Stimulated activated CD8-positive, alpha-beta memory T cell treated with anti-CD3 and anti-CD28 coated beads, Interleukin-2, amount 100 ng/mL, for 48 hours (primary cell): Measurements from ENCODE around the gene SNTB2.

Experiments
- DNase-seq, 2 donors: peaks; one replicate each; pipeline ENCODE4 v3.0.0-alpha.2; 2020; ENCODE audit warnings: low read depth in 2 of 2

Gene SNTB2

GRCh38 chr16:69180011-69180338 lies 7.0 kb upstream of the SNTB2 start:
- DNase-seq = no peak

- DNase-seq = no peak
Observed at GRCh38 chr16:69182730-69183416, 4.1 kb upstream of the SNTB2 start.

GRCh38 chr16:69187446-69188235 lies 677 bp downstream of the SNTB2 start:
- DNase-seq = peak; percentile 17 to 35

- DNase-seq = no peak
Observed at GRCh38 chr16:69188236-69188549, 1.2 kb downstream of the SNTB2 start.

- DNase-seq = no peak
Observed at GRCh38 chr16:69188716-69189115, 1.8 kb downstream of the SNTB2 start.

- DNase-seq = no peak
Observed at GRCh38 chr16:69190046-69190588, 3.2 kb downstream of the SNTB2 start.

- DNase-seq = no peak
Observed at GRCh38 chr16:69190598-69190997, 3.6 kb downstream of the SNTB2 start.

GRCh38 chr16:69191136-69191535 lies 4.2 kb downstream of the SNTB2 start:
- no peak for DNase-seq

GRCh38 chr16:69193855-69194254 lies 6.9 kb downstream of the SNTB2 start:
- DNase-seq = no peak

GRCh38 chr16:69194488-69194887 lies 7.5 kb downstream of the SNTB2 start:
- DNase-seq = no peak

GRCh38 chr16:69195369-69196029 lies 8.5 kb downstream of the SNTB2 start:
- DNase-seq = no peak

- no peak for DNase-seq
Observed at GRCh38 chr16:69197573-69197972, 10.6 kb downstream of the SNTB2 start.

GRCh38 chr16:69199382-69199781 lies 12.4 kb downstream of the SNTB2 start:
- no peak for DNase-seq

GRCh38 chr16:69201291-69201690 lies 14.3 kb downstream of the SNTB2 start:
- DNase-seq = no peak

GRCh38 chr16:69201787-69202186 lies 14.8 kb downstream of the SNTB2 start:
- DNase-seq = no peak

- DNase-seq = no peak
Observed at GRCh38 chr16:69204172-69204571, 17.2 kb downstream of the SNTB2 start.

- no peak for DNase-seq
Observed at GRCh38 chr16:69209735-69210134, 22.8 kb downstream of the SNTB2 start.

- DNase-seq = no peak
Observed at GRCh38 chr16:69217433-69217832, 30.5 kb downstream of the SNTB2 start.

GRCh38 chr16:69219279-69219678 lies 32.3 kb downstream of the SNTB2 start:
- no peak for DNase-seq

- DNase-seq = no peak
Observed at GRCh38 chr16:69223882-69224281, 36.9 kb downstream of the SNTB2 start.

GRCh38 chr16:69225121-69225520 lies 38.2 kb downstream of the SNTB2 start:
- DNase-seq = no peak

- DNase-seq = no peak
Observed at GRCh38 chr16:69233124-69233523, 46.2 kb downstream of the SNTB2 start.

GRCh38 chr16:69234460-69234859 lies 47.5 kb downstream of the SNTB2 start:
- DNase-seq = no peak
